Measurements from ENCODE around the gene GLB1L. TPM values are rescaled to one million over a fixed set of nuclear protein-coding genes. Genes with fewer than 3 reads are reported as not detected.

The GLB1L gene
- total RNA-seq, 1 donor from 2014 or later, result 3.0 TPM

GRCh38 chr2:219252570-219252899 is 7.3 kb upstream of the GLB1L start:
- no peaks in the 10 kb centered on the region for H3K36me3 Mint-ChIP-seq (ENCODE audit: low read depth)
- no peak for DNase-seq (ENCODE audit: low spot score)
- no peak for TF ChIP-seq CTCF (IDR thresholded peaks at IDR 0.05)
- peak overlapping the region; percentile 82 for H3K27ac Mint-ChIP-seq (ENCODE audit: unreplicated experiment)
- peaks cover 9% of the 10 kb centered on the region for H3K27me3 Mint-ChIP-seq (ENCODE audit: low read depth)
- peaks cover 62% of the 10 kb centered on the region for H3K4me1 Mint-ChIP-seq (ENCODE audit: low read depth)
- no peaks in the 10 kb centered on the region for H3K9me3 Mint-ChIP-seq (ENCODE audit: low read depth)
- peak overlapping the region; percentile 68 for H3K4me3 Mint-ChIP-seq (ENCODE audit: unreplicated experiment)

GRCh38 chr2:219252084-219252483 is 6.8 kb upstream of the GLB1L start:
- Mint-ChIP-seq H3K27me3 (ENCODE audit: low read depth) (peaks cover 9% of the 10 kb centered on the region), H3K9me3 (ENCODE audit: low read depth) (no peaks in the 10 kb centered on the region), H3K4me3 (ENCODE audit: unreplicated experiment) (peak overlapping the region; percentile 68), H3K27ac (ENCODE audit: unreplicated experiment) (peak overlapping the region; percentile 86), H3K4me1 (ENCODE audit: low read depth) (peaks cover 64% of the 10 kb centered on the region), H3K36me3 (ENCODE audit: low read depth) (no peaks in the 10 kb centered on the region)
- no peak for TF ChIP-seq CTCF (IDR thresholded peaks at IDR 0.05)
- DNase-seq (ENCODE audit: low spot score), result no peak

GRCh38 chr2:219251656-219252055 is 6.4 kb upstream of the GLB1L start:
- Mint-ChIP-seq H3K4me1 (ENCODE audit: low read depth) (peaks cover 67% of the 10 kb centered on the region), H3K27ac (ENCODE audit: unreplicated experiment) (peak overlapping the region; percentile 86), H3K4me3 (ENCODE audit: unreplicated experiment) (peak overlapping the region; percentile 26), H3K36me3 (ENCODE audit: low read depth) (no peaks in the 10 kb centered on the region), H3K27me3 (ENCODE audit: low read depth) (peaks cover 9% of the 10 kb centered on the region), H3K9me3 (ENCODE audit: low read depth) (no peaks in the 10 kb centered on the region)
- DNase-seq (ENCODE audit: low spot score), result no peak
- TF ChIP-seq CTCF (IDR thresholded peaks at IDR 0.05), result no peak

GRCh38 chr2:219250049-219250781 is 5.0 kb upstream of the GLB1L start:
- Mint-ChIP-seq H3K4me1 (ENCODE audit: low read depth) (peaks cover 75% of the 10 kb centered on the region), H3K4me3 (ENCODE audit: unreplicated experiment) (peak overlapping the region; percentile 42), H3K27ac (ENCODE audit: unreplicated experiment) (peak overlapping the region; percentile 98), H3K36me3 (ENCODE audit: low read depth) (no peaks in the 10 kb centered on the region), H3K9me3 (ENCODE audit: low read depth) (no peaks in the 10 kb centered on the region), H3K27me3 (ENCODE audit: low read depth) (peaks cover 4% of the 10 kb centered on the region)
- no peak for TF ChIP-seq CTCF (IDR thresholded peaks at IDR 0.05)
- no peak for DNase-seq (ENCODE audit: low spot score)

- H3K36me3 Mint-ChIP-seq (ENCODE audit: low read depth), result no peaks in the 10 kb centered on the region
- no peaks in the 10 kb centered on the region for H3K9me3 Mint-ChIP-seq (ENCODE audit: low read depth)
- H3K27me3 Mint-ChIP-seq (ENCODE audit: low read depth), result no peaks in the 10 kb centered on the region
- peak overlapping the region; percentile 42 for H3K4me3 Mint-ChIP-seq (ENCODE audit: unreplicated experiment)
- H3K27ac Mint-ChIP-seq (ENCODE audit: unreplicated experiment), result peak overlapping the region; percentile 98
- DNase-seq (ENCODE audit: low spot score), result no peak
- TF ChIP-seq CTCF (IDR thresholded peaks at IDR 0.05), result no peak
- H3K4me1 Mint-ChIP-seq (ENCODE audit: low read depth), result peaks cover 76% of the 10 kb centered on the region
These were observed 4.1 kb upstream of the GLB1L start for GRCh38 chr2:219249203-219249980.

Data from chondrocyte (in vitro differentiated cells).